ENCODE data around the gene ADD1.

ADD1 gene

GRCh38 chr4:2843263-2843940 lies at the start of gene ADD1:
Gene ADD1 (plus strand): TSS chr4:2843844. CDS start chr4:2875916, 32,072 bp downstream.
- DNase-seq, result no peak

GRCh38 chr4:2794486-2795299 lies 49.0 kb upstream of the ADD1 start:
- DNase-seq, result no peak

- no peak for DNase-seq
Observed at GRCh38 chr4:2795300-2795892, 48.2 kb upstream of the ADD1 start.

- no peak for DNase-seq
Observed at GRCh38 chr4:2795893-2796848, 47.5 kb upstream of the ADD1 start.

GRCh38 chr4:2796849-2797544 lies 46.6 kb upstream of the ADD1 start:
- no peak for DNase-seq

GRCh38 chr4:2797545-2798305 lies 45.9 kb upstream of the ADD1 start:
- no peak for DNase-seq

- no peak for DNase-seq
Observed at GRCh38 chr4:2798399-2799223, 45.0 kb upstream of the ADD1 start.

- no peak for DNase-seq
Observed at GRCh38 chr4:2799224-2799911, 44.3 kb upstream of the ADD1 start.

GRCh38 chr4:2799971-2800690 lies 43.5 kb upstream of the ADD1 start:
- DNase-seq, result no peak

GRCh38 chr4:2800691-2801596 lies 42.7 kb upstream of the ADD1 start:
- DNase-seq, result no peak

GRCh38 chr4:2802618-2803531 lies 40.8 kb upstream of the ADD1 start:
- DNase-seq, result no peak

- no peak for DNase-seq
Observed at GRCh38 chr4:2803624-2804448, 39.8 kb upstream of the ADD1 start.

GRCh38 chr4:2804449-2804972 lies 39.1 kb upstream of the ADD1 start:
- no peak for DNase-seq

- no peak for DNase-seq
Observed at GRCh38 chr4:2804973-2805501, 38.6 kb upstream of the ADD1 start.

GRCh38 chr4:2805712-2806389 lies 37.8 kb upstream of the ADD1 start:
- DNase-seq, result no peak
